ENCODE measurements around the gene ACER3.

Gene ACER3

DNA sequence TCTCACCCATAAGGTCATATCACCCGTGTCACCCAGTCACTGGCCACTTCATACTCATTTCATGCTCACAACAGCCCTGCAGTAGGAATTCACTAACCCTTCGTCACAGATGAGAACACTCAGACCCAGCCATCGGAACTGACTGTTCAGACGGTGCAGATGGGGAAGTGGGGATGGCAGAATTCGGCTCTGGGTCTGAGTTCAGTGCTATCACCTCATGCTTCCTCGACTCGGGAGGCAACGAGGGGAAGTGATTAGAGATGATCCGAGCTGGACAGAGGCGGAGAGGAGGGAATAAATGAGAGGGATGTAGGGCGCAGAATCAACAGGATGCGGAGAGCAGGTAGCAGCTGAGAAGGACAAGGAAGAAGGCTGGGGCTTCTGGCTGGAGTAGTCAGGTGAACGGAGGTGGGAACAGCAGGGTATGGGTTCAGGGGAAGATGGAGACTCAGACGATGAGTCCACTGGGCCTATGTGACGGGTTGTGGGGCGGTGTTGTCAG, 178.2 kb downstream of the ACER3 start:
- Histone ChIP-seq H3K36me3 (ENCODE audit: control insufficient read depth in 1 of 2, insufficient read depth in 2 of 2, low read length in 2 of 2) (no peaks in the 10 kb centered on the region), H2AK5ac (ENCODE audit: low read length) (no peak overlapping the region), H2AFZ (ENCODE audit: insufficient read depth, low read length, poor library complexity) (no peak overlapping the region), H3K14ac (ENCODE audit: low read length) (no peak overlapping the region), H3K79me2 (ENCODE audit: control insufficient read depth, insufficient read depth, low read length, poor library complexity) (no peaks in the 10 kb centered on the region), H3K4me1 (ENCODE audit: control insufficient read depth in 1 of 2, insufficient read depth in 2 of 2, low read length in 2 of 2) (peaks cover 0 to 4% of the 10 kb centered on the region in 2 experiments), H2BK5ac (ENCODE audit: low read depth, low read length, poor library complexity) (no peak overlapping the region), H3K9me3 (ENCODE audit: insufficient read depth, low read depth, low read length) (peaks cover 13% of the 10 kb centered on the region), H3K79me1 (ENCODE audit: low read length) (no peaks in the 10 kb centered on the region), H3K27me3 (ENCODE audit: insufficient read depth, low read length) (peaks cover 17% of the 10 kb centered on the region), H3K4ac (ENCODE audit: low read depth, low read length) (no peak overlapping the region), H3K27ac (ENCODE audit: low read depth, low read length) (no peak overlapping the region), H4K8ac (ENCODE audit: low read depth, low read length) (no peak overlapping the region), H3K23ac (ENCODE audit: low read length) (no peak overlapping the region), H2BK12ac (ENCODE audit: low read length) (no peak overlapping the region), H2BK120ac (ENCODE audit: insufficient read depth, low read length, poor library complexity) (no peak overlapping the region), H4K91ac (ENCODE audit: low read depth, low read length) (no peak overlapping the region), H4K12ac (ENCODE audit: low read depth, low read length) (no peak overlapping the region), H3K9ac (ENCODE audit: low read length) (peak overlapping the region; percentile 4), H3K18ac (ENCODE audit: low read length) (no peak overlapping the region), H3K4me3 (ENCODE audit: low read depth, low read length) (no peak overlapping the region), H3K4me2 (ENCODE audit: low read length) (no peak overlapping the region)
- no CpG with 5 or more reads among the region's 16 CpGs for WGBS (ENCODE audit: extremely low coverage, insufficient coverage, insufficient read length)
- DNase-seq = no peak

DNA sequence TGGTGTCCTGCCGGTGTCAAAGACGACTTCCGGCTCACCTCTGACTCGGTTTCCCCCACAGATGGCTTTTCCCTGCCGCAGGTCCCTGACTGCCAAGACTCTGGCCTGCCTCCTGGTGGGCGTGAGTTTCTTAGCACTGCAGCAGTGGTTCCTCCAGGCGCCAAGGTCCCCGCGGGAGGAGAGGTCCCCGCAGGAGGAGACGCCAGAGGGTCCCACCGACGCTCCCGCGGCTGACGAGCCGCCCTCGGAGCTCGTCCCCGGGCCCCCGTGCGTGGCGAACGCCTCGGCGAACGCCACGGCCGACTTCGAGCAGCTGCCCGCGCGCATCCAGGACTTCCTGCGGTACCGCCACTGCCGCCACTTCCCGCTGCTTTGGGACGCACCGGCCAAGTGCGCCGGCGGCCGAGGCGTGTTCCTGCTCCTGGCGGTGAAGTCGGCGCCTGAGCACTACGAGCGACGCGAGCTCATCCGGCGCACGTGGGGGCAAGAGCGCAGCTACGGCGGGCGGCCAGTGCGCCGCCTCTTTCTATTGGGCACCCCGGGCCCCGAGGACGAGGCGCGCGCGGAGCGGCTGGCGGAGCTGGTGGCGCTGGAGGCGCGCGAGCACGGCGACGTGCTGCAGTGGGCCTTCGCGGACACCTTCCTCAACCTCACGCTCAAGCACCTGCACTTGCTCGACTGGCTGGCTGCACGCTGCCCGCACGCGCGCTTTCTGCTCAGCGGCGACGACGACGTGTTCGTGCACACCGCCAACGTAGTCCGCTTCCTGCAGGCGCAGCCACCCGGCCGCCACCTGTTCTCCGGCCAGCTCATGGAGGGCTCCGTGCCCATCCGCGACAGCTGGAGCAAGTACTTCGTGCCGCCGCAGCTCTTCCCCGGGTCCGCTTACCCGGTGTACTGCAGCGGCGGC, 179.0 kb downstream of the ACER3 start:
- Histone ChIP-seq H3K23ac (ENCODE audit: low read length) (no peak overlapping the region), H4K91ac (ENCODE audit: low read depth, low read length) (no peak overlapping the region), H2BK120ac (ENCODE audit: insufficient read depth, low read length, poor library complexity) (no peak overlapping the region), H4K8ac (ENCODE audit: low read depth, low read length) (no peak overlapping the region), H3K4me2 (ENCODE audit: low read length) (peak overlapping the region; percentile 59), H3K18ac (ENCODE audit: low read length) (no peak overlapping the region), H2BK12ac (ENCODE audit: low read length) (no peak overlapping the region), H3K27ac (ENCODE audit: low read depth, low read length) (no peak overlapping the region), H3K4me3 (ENCODE audit: low read depth, low read length) (no peak overlapping the region), H3K9me3 (ENCODE audit: insufficient read depth, low read depth, low read length) (peaks cover 13% of the 10 kb centered on the region), H3K79me1 (ENCODE audit: low read length) (no peaks in the 10 kb centered on the region), H3K4me1 (ENCODE audit: control insufficient read depth in 1 of 2, insufficient read depth in 2 of 2, low read length in 2 of 2) (peaks cover 0 to 4% of the 10 kb centered on the region in 2 experiments), H3K79me2 (ENCODE audit: control insufficient read depth, insufficient read depth, low read length, poor library complexity) (no peaks in the 10 kb centered on the region), H3K14ac (ENCODE audit: low read length) (no peak overlapping the region), H4K12ac (ENCODE audit: low read depth, low read length) (no peak overlapping the region), H3K4ac (ENCODE audit: low read depth, low read length) (no peak overlapping the region), H2BK5ac (ENCODE audit: low read depth, low read length, poor library complexity) (no peak overlapping the region), H2AFZ (ENCODE audit: insufficient read depth, low read length, poor library complexity) (peak overlapping the region; percentile 53), H2AK5ac (ENCODE audit: low read length) (no peak overlapping the region), H3K9ac (ENCODE audit: low read length) (no peak overlapping the region), H3K27me3 (ENCODE audit: insufficient read depth, low read length) (peaks cover 17% of the 10 kb centered on the region), H3K36me3 (ENCODE audit: control insufficient read depth in 1 of 2, insufficient read depth in 2 of 2, low read length in 2 of 2) (no peaks in the 10 kb centered on the region)
- DNase-seq = peak; percentile 20 to 55
- WGBS (ENCODE audit: extremely low coverage, insufficient coverage, insufficient read length) = no CpG with 5 or more reads among the region's 109 CpGs

DNA sequence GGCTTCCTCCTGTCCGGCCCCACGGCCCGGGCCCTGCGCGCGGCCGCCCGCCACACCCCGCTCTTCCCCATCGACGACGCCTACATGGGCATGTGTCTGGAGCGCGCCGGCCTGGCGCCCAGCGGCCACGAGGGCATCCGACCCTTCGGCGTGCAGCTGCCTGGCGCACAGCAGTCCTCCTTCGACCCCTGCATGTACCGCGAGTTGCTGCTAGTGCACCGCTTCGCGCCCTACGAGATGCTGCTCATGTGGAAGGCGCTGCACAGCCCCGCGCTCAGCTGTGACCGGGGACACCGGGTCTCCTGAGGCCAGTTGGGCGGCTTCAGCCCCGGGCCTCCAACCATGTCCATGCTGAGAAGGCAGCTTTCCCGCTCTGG, 179.7 kb downstream of the ACER3 start:
- no peak overlapping the region for H2BK120ac ChIP-seq (ENCODE audit: insufficient read depth, low read length, poor library complexity)
- no peak overlapping the region for H3K4ac ChIP-seq (ENCODE audit: low read depth, low read length)
- no peak overlapping the region for H3K23ac ChIP-seq (ENCODE audit: low read length)
- H2AK5ac ChIP-seq (ENCODE audit: low read length) = no peak overlapping the region
- H2AFZ ChIP-seq (ENCODE audit: insufficient read depth, low read length, poor library complexity) = no peak overlapping the region
- no CpG with 5 or more reads among the region's 37 CpGs for WGBS (ENCODE audit: extremely low coverage, insufficient coverage, insufficient read length)
- H3K4me1 ChIP-seq (ENCODE audit: control insufficient read depth in 1 of 2, insufficient read depth in 2 of 2, low read length in 2 of 2) = peaks cover 0 to 4% of the 10 kb centered on the region in 2 experiments
- H4K8ac ChIP-seq (ENCODE audit: low read depth, low read length) = no peak overlapping the region
- H3K4me2 ChIP-seq (ENCODE audit: low read length) = no peak overlapping the region
- H3K27me3 ChIP-seq (ENCODE audit: insufficient read depth, low read length) = peaks cover 17% of the 10 kb centered on the region
- no peaks in the 10 kb centered on the region for H3K79me1 ChIP-seq (ENCODE audit: low read length)
- H3K4me3 ChIP-seq (ENCODE audit: low read depth, low read length) = no peak overlapping the region
- H2BK12ac ChIP-seq (ENCODE audit: low read length) = no peak overlapping the region
- no peak overlapping the region for H3K14ac ChIP-seq (ENCODE audit: low read length)
- peaks cover 13% of the 10 kb centered on the region for H3K9me3 ChIP-seq (ENCODE audit: insufficient read depth, low read depth, low read length)
- no peak overlapping the region for H3K18ac ChIP-seq (ENCODE audit: low read length)
- no peak overlapping the region for H2BK5ac ChIP-seq (ENCODE audit: low read depth, low read length, poor library complexity)
- H3K9ac ChIP-seq (ENCODE audit: low read length) = no peak overlapping the region
- DNase-seq = no peak
- no peak overlapping the region for H3K27ac ChIP-seq (ENCODE audit: low read depth, low read length)
- H4K12ac ChIP-seq (ENCODE audit: low read depth, low read length) = no peak overlapping the region
- H3K79me2 ChIP-seq (ENCODE audit: control insufficient read depth, insufficient read depth, low read length, poor library complexity) = no peaks in the 10 kb centered on the region
- H4K91ac ChIP-seq (ENCODE audit: low read depth, low read length) = no peak overlapping the region
- H3K36me3 ChIP-seq (ENCODE audit: control insufficient read depth in 1 of 2, insufficient read depth in 2 of 2, low read length in 2 of 2) = no peaks in the 10 kb centered on the region

DNA sequence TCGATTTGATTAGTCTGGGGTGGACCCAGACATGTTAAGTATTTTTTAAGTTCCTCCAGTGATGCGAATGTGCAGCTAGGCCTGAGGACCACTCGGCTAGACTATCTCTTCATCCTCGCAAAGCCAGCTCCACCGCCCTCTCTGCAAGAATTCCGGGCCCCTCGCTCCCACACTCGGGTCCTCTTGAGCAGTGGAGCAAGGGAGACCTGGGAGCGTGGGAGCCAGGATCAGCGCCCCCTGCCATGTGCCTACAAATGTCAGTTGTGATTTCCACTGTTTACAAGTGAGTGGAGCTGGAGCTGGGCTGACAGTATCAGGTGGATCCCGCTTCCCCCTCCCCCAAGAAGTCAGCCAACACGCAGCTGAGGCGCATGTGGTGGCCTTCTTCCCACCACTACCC, 180.2 kb downstream of the ACER3 start:
- Histone ChIP-seq H3K9me3 (ENCODE audit: insufficient read depth, low read depth, low read length) (peaks cover 13% of the 10 kb centered on the region), H4K91ac (ENCODE audit: low read depth, low read length) (no peak overlapping the region), H3K14ac (ENCODE audit: low read length) (no peak overlapping the region), H3K27me3 (ENCODE audit: insufficient read depth, low read length) (peaks cover 17% of the 10 kb centered on the region), H2AFZ (ENCODE audit: insufficient read depth, low read length, poor library complexity) (no peak overlapping the region), H3K4me2 (ENCODE audit: low read length) (no peak overlapping the region), H2AK5ac (ENCODE audit: low read length) (no peak overlapping the region), H3K4ac (ENCODE audit: low read depth, low read length) (no peak overlapping the region), H3K9ac (ENCODE audit: low read length) (no peak overlapping the region), H3K4me1 (ENCODE audit: control insufficient read depth in 1 of 2, insufficient read depth in 2 of 2, low read length in 2 of 2) (peaks cover 1 to 6% of the 10 kb centered on the region in 2 experiments), H3K79me2 (ENCODE audit: control insufficient read depth, insufficient read depth, low read length, poor library complexity) (no peaks in the 10 kb centered on the region), H2BK12ac (ENCODE audit: low read length) (no peak overlapping the region), H2BK5ac (ENCODE audit: low read depth, low read length, poor library complexity) (no peak overlapping the region), H3K23ac (ENCODE audit: low read length) (no peak overlapping the region), H3K18ac (ENCODE audit: low read length) (no peak overlapping the region), H2BK120ac (ENCODE audit: insufficient read depth, low read length, poor library complexity) (no peak overlapping the region), H3K79me1 (ENCODE audit: low read length) (no peaks in the 10 kb centered on the region), H4K12ac (ENCODE audit: low read depth, low read length) (no peak overlapping the region), H3K27ac (ENCODE audit: low read depth, low read length) (no peak overlapping the region), H3K36me3 (ENCODE audit: control insufficient read depth in 1 of 2, insufficient read depth in 2 of 2, low read length in 2 of 2) (no peaks in the 10 kb centered on the region), H4K8ac (ENCODE audit: low read depth, low read length) (no peak overlapping the region), H3K4me3 (ENCODE audit: low read depth, low read length) (no peak overlapping the region)
- no peak for DNase-seq
- WGBS (ENCODE audit: extremely low coverage, insufficient coverage, insufficient read length) = no CpG with 5 or more reads among the region's 13 CpGs

All from trophoblast cell (in vitro differentiated cells and primary cell).